HEK293 (cell line): ENCODE results near the gene SPATA21.

Experiments used
- CTCF ChIA-PET: fragments of 350-600 bp; formaldehyde crosslinking; extraction: SDS; loops from one replicate; lab custom pipeline; 2021; ENCODE audit warnings: antibody characterized with exemption; lab: Yijun Ruan, JAX
- POLR2A ChIA-PET: fragments of 300-600 bp; formaldehyde crosslinking; extraction: SDS; loops from one replicate; lab custom pipeline; 2020; ENCODE audit warnings: antibody characterized with exemption, inconsistent platforms; lab: Yijun Ruan, JAX
- H3K27ac ChIP-seq: fragments of 200-500 bp; sonication (Bioruptor generic); 2 replicates; pipeline ENCODE4 v1.5.1; 2014; ENCODE audit warnings: low read depth, low read length, control low read depth, inconsistent platforms; ENCODE audit errors: extremely low read depth
- H3K36me3 ChIP-seq, 2 experiments: fragments of 200-500 bp in 1 of 2; sonication (Bioruptor generic) in 1 of 2; 1 replicate in 1 of 2; 2 replicates in 1 of 2; pipeline ENCODE4 v1.5.1; 2014 to 2017; ENCODE audit warnings: inconsistent platforms in 2 of 2, low read length in 2 of 2; ENCODE audit not compliant: control insufficient read depth in 2 of 2, insufficient read depth in 1 of 2
- H3K4me1 ChIP-seq: fragments of 200-500 bp; sonication (Bioruptor generic); 2 replicates; pipeline ENCODE4 v1.5.1; 2014; ENCODE audit warnings: mild to moderate bottlenecking, low read length, inconsistent platforms; ENCODE audit not compliant: control insufficient read depth, insufficient read depth
- H3K4me3 ChIP-seq: 2 replicates; pipeline ENCODE4 v1.5.1; 2011; ENCODE audit warnings: low read depth, mild to moderate bottlenecking, control low read depth, low read length, moderate library complexity
- H3K9me3 ChIP-seq: fragments of 200-500 bp; sonication (Bioruptor generic); 2 replicates; pipeline ENCODE4 v1.5.1; 2014; ENCODE audit warnings: low read depth, low read length, inconsistent platforms; ENCODE audit not compliant: control insufficient read depth, insufficient read depth
- IKZF3 ChIP-seq: fragments of 450-650 bp; IDR thresholded peaks from 2 replicates; pipeline ENCODE4 v1.5.0; 2018; ENCODE audit warnings: missing biosample characterization, mild to moderate bottlenecking, missing genetic modification characterization, moderate library complexity
- PRDM10 ChIP-seq: fragments of 450-650 bp; formaldehyde crosslinking; IDR thresholded peaks from 2 replicates; pipeline ENCODE4 v1.5.1; 2016; ENCODE audit warnings: missing biosample characterization, missing genetic modification characterization
- SCRT2 ChIP-seq: fragments of 450-650 bp; formaldehyde crosslinking; IDR thresholded peaks from 2 replicates; pipeline ENCODE4 v1.5.1; 2016; ENCODE audit warnings: missing biosample characterization, missing genetic modification characterization
- SP7 ChIP-seq: fragments of 450-650 bp; formaldehyde crosslinking; IDR thresholded peaks from 2 replicates; pipeline ENCODE4 v1.5.1; 2016; ENCODE audit warnings: missing biosample characterization, missing genetic modification characterization
- ZBTB8A ChIP-seq: fragments of 450-650 bp; formaldehyde crosslinking; IDR thresholded peaks from 2 replicates; pipeline ENCODE4 v1.5.1; 2016; ENCODE audit warnings: missing biosample characterization, missing genetic modification characterization
- ZNF112 ChIP-seq: fragments of 450-650 bp; formaldehyde crosslinking; IDR thresholded peaks from 2 replicates; pipeline ENCODE4 v1.5.0; 2017; ENCODE audit warnings: missing biosample characterization, missing genetic modification characterization
- ZNF121 ChIP-seq: fragments of 450-650 bp; formaldehyde crosslinking; IDR thresholded peaks from 2 replicates; pipeline ENCODE4 v1.5.1; 2016; ENCODE audit warnings: missing biosample characterization, missing genetic modification characterization
- ZNF138 ChIP-seq: fragments of 450-650 bp; formaldehyde crosslinking; IDR thresholded peaks from 2 replicates; pipeline ENCODE4 v1.5.1; 2016; ENCODE audit warnings: missing biosample characterization, missing genetic modification characterization, borderline replicate concordance
- ZNF18 ChIP-seq: fragments of 450-650 bp; formaldehyde crosslinking; IDR thresholded peaks from 2 replicates; pipeline ENCODE4 v1.5.1; 2016; ENCODE audit warnings: missing biosample characterization, missing genetic modification characterization
- ZNF324 ChIP-seq: fragments of 450-650 bp; formaldehyde crosslinking; IDR thresholded peaks from 2 replicates; pipeline ENCODE4 v1.5.1; 2016; ENCODE audit warnings: missing biosample characterization, missing genetic modification characterization
- ZNF37A ChIP-seq: fragments of 450-650 bp; IDR thresholded peaks from 2 replicates; pipeline ENCODE4 v1.5.1; 2018; ENCODE audit warnings: missing biosample characterization, missing genetic modification characterization
- ZNF394 ChIP-seq: fragments of 450-650 bp; formaldehyde crosslinking; IDR thresholded peaks from 2 replicates; pipeline ENCODE4 v1.5.1; 2016; ENCODE audit warnings: missing biosample characterization, missing genetic modification characterization, mild to moderate bottlenecking, moderate library complexity, borderline replicate concordance
- ZNF449 ChIP-seq: fragments of 450-650 bp; formaldehyde crosslinking; IDR thresholded peaks from 2 replicates; pipeline ENCODE4 v1.5.1; 2017; ENCODE audit warnings: missing biosample characterization, mild to moderate bottlenecking, missing genetic modification characterization, moderate library complexity
- ZNF521 ChIP-seq: fragments of 450-650 bp; formaldehyde crosslinking; IDR thresholded peaks from 2 replicates; pipeline ENCODE4 v1.5.1; 2017; ENCODE audit warnings: missing biosample characterization, mild to moderate bottlenecking, missing genetic modification characterization
- ZNF529 ChIP-seq: fragments of 450-650 bp; formaldehyde crosslinking; IDR thresholded peaks from 2 replicates; pipeline ENCODE4 v1.5.1; 2017; ENCODE audit warnings: missing genetic modification characterization, missing biosample characterization; ENCODE audit not compliant: insufficient replicate concordance
- ZNF585B ChIP-seq: fragments of 450-650 bp; formaldehyde crosslinking; IDR thresholded peaks from 2 replicates; pipeline ENCODE4 v1.5.1; 2016; ENCODE audit warnings: missing biosample characterization, missing genetic modification characterization
- ZNF600 ChIP-seq: fragments of 450-650 bp; formaldehyde crosslinking; IDR thresholded peaks from 2 replicates; pipeline ENCODE4 v1.5.1; 2016; ENCODE audit warnings: missing biosample characterization, missing genetic modification characterization
- ZNF629 ChIP-seq: fragments of 450-650 bp; formaldehyde crosslinking; IDR thresholded peaks from 2 replicates; pipeline ENCODE4 v1.5.1; 2017; ENCODE audit warnings: missing biosample characterization, missing genetic modification characterization
- ZNF639 ChIP-seq: fragments of 450-650 bp; formaldehyde crosslinking; IDR thresholded peaks from 2 replicates; pipeline ENCODE4 v1.5.1; 2016; ENCODE audit warnings: missing biosample characterization, missing genetic modification characterization
- ZNF645 ChIP-seq: fragments of 450-650 bp; formaldehyde crosslinking; IDR thresholded peaks from 2 replicates; pipeline ENCODE4; 2016; ENCODE audit warnings: missing biosample characterization, missing genetic modification characterization
- ZNF704 ChIP-seq: fragments of 450-650 bp; formaldehyde crosslinking; IDR thresholded peaks from 2 replicates; pipeline ENCODE4 v1.5.1; 2016; ENCODE audit warnings: missing biosample characterization, missing genetic modification characterization

Gene SPATA21

GRCh38 chr1:16383888-16384287 is 53.3 kb downstream of the SPATA21 start:
- peaks cover 0 to 12% of the 10 kb centered on the region in 2 experiments; a peak in 2 of 3 replicates for H3K36me3 ChIP-seq
- no peaks in the 10 kb centered on the region for H3K9me3 ChIP-seq
- POLR2A ChIA-PET: interaction anchor here (0.7 kb wide), 1 partner anchor 76 kb away, joined by 4 read pairs; no protein-coding TSS in a partner anchor
- H3K4me1 ChIP-seq: 0 out of 2 replicates have a peak, but pooled peaks cover 2% of the 10 kb centered on the region
- TF ChIP-seq ZNF37A (tag by site-specific recombination): no peak
- no peak for TF ChIP-seq ZNF138 (tag by site-specific recombination)
- no peak for TF ChIP-seq ZNF529
- no peak for TF ChIP-seq ZNF521 (tag by site-specific recombination)
- no peak for TF ChIP-seq ZNF18 (tag by site-specific recombination)
- no peak for TF ChIP-seq ZNF112 (tag by site-specific recombination)
- no peak for TF ChIP-seq ZNF645
- TF ChIP-seq ZNF449: no peak
- TF ChIP-seq ZNF324 (tag by site-specific recombination): no peak
- TF ChIP-seq, all 188 proteins: peak for 0
- CTCF ChIA-PET: no interaction called here
- Histone ChIP-seq H3K27ac (no peak overlapping the region), H3K4me3 (no peak overlapping the region)

GRCh38 chr1:16380868-16381267 is 56.4 kb downstream of the SPATA21 start:
- peaks cover 0 to 7% of the 10 kb centered on the region in 2 experiments; a peak in 2 of 3 replicates for H3K36me3 ChIP-seq
- CTCF ChIA-PET: interaction anchor here (0.7 kb wide), 1 partner anchor 168 kb away, joined by 3 read pairs; the partner anchor contains the start of gene ARHGEF19
- H3K4me1 ChIP-seq: peaks cover 4% of the 10 kb centered on the region
- no peak overlapping the region for H3K27ac ChIP-seq
- H3K9me3 ChIP-seq: no peaks in the 10 kb centered on the region
- POLR2A ChIA-PET: interaction anchor here (0.6 kb wide), 1 partner anchor 594 kb away, joined by 3 read pairs; no protein-coding TSS in a partner anchor
- TF ChIP-seq SCRT2 (tag by site-specific recombination): no peak
- TF ChIP-seq ZNF704: no peak
- peak; percentile 76 for TF ChIP-seq ZNF121
- no peak overlapping the region for H3K4me3 ChIP-seq

GRCh38 chr1:16378443-16378842 is 58.8 kb downstream of the SPATA21 start:
- CTCF ChIA-PET: interaction anchor here (0.8 kb wide), 1 partner anchor 62 kb away, joined by 6 read pairs; no protein-coding TSS in a partner anchor
- TF ChIP-seq ZNF639 (tag by site-specific recombination) (no peak), ZNF394 (tag by site-specific recombination) (no peak), ZNF600 (tag by site-specific recombination) (no peak), ZNF585B (tag by site-specific recombination) (no peak), ZNF629 (tag by site-specific recombination) (no peak), ZBTB8A (tag by site-specific recombination) (no peak), IKZF3 (no peak), SP7 (no peak), PRDM10 (no peak)

More at GRCh38 chr1:16378443-16378842, 58.8 kb downstream of the SPATA21 start:
- POLR2A ChIA-PET: interaction anchor here (0.5 kb wide), 1 partner anchor 10 kb away, joined by 4 read pairs; no protein-coding TSS in a partner anchor
- no peaks in the 10 kb centered on the region for H3K9me3 ChIP-seq
- peaks cover 8% of the 10 kb centered on the region for H3K4me1 ChIP-seq
- no peak overlapping the region for H3K4me3 ChIP-seq
- H3K36me3 ChIP-seq: no peaks in the 10 kb centered on the region; a peak in 1 of 3 replicates
- H3K27ac ChIP-seq: no peak overlapping the region
